Activated B cell treated with CpG ODN at 0.5 μM for 24 hours (primary cell): Measurements from ENCODE around the gene RBMXL3. TPM values are rescaled to one million over a fixed set of nuclear protein-coding genes. Genes with fewer than 3 reads are reported as not detected.
"Not testable (repeated sequence)": the region's sequence is repeated elsewhere in the genome, so short reads cannot be mapped to it uniquely, and the experiment has no call there.

Experiments
- ATAC-seq: fragments of 200-7000 bp; cut with Tn5 transposase; one replicate; pipeline ENCODE4 v1.10.0; 2021; ENCODE audit warnings: low read depth, mild to moderate bottlenecking, moderate library complexity
- CTCF ChIA-PET: fragments of 350-600 bp; sonication (Branson Sonifier 250); formaldehyde crosslinking; loops from one replicate; lab custom pipeline; 2021; ENCODE audit warnings: antibody characterized with exemption; lab: Charles Lee
- POLR2A ChIA-PET: fragments of 350-600 bp; sonication (Branson Sonifier 250); formaldehyde crosslinking; loops from one replicate; lab custom pipeline; 2021; ENCODE audit warnings: antibody characterized with exemption; lab: Charles Lee
- DNase-seq: peaks from one replicate; pipeline ENCODE4 v3.0.0; 2022
- H3K27ac Mint-ChIP-seq: one replicate; pipeline ENCODE4 v1.8.0; 2020; ENCODE audit warnings: mixed read lengths
- H3K27me3 Mint-ChIP-seq: one replicate; pipeline ENCODE4 v1.8.0; 2021; ENCODE audit warnings: mixed read lengths
- H3K36me3 Mint-ChIP-seq: one replicate; pipeline ENCODE4 v1.8.0; 2021; ENCODE audit warnings: low read depth, mixed read lengths
- H3K4me1 Mint-ChIP-seq: one replicate; pipeline ENCODE4 v1.8.0; 2021; ENCODE audit warnings: mixed read lengths
- H3K4me3 Mint-ChIP-seq: one replicate; pipeline ENCODE4 v1.8.0; 2020; ENCODE audit warnings: mild to moderate bottlenecking, mixed read lengths
- H3K9me3 Mint-ChIP-seq: one replicate; pipeline ENCODE4 v1.8.0; 2020; ENCODE audit warnings: mixed read lengths
- CTCF ChIP-seq: fragments of 200-600 bp; IDR thresholded peaks from one replicate; pipeline ENCODE4 v1.8.0; 2022; ENCODE audit warnings: antibody characterized with exemption, mild to moderate bottlenecking
- intact Hi-C: fragments of 100-400 bp; cut with micrococcal nuclease; formaldehyde crosslinking; loops from one replicate; pipeline ENCODE4 v1.15.1; 2024
- total RNA-seq: library from RNA; stranded (reverse); gene quantifications from 2 replicates; pipeline ENCODE4 v1.2.3, GENCODE V29; 2022

RBMXL3 gene
- total RNA-seq, 1 donor from 2014 or later = not detected

DNA sequence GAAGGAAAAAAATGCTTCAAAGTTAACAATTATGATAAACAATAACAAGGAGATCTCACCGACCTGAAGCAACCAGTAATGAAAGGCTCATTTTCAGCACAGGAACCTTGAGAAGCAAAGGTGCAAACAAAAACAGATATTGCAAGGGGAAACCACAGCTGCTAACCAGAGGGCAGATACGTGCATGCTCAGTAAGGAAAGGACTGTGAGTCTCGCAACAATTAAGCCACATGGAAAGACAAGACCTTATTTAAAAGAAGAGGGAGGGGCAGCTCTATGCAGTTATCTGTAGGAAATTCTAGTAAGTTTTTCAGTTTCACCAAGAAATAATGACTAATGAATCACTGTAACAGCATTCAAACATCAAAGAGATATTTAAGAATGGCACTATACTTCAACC is 25.4 kb downstream of the RBMXL3 start:
- no peaks in the 10 kb centered on the region for H3K4me1 Mint-ChIP-seq
- ChIA-PET POLR2A (no interaction called here), CTCF (no interaction called here)
- H3K9me3 Mint-ChIP-seq = no peaks in the 10 kb centered on the region
- no peak for TF ChIP-seq CTCF
- no peak for DNase-seq
- intact Hi-C loops = no loop called here
- no peaks in the 10 kb centered on the region for H3K36me3 Mint-ChIP-seq
- no peak overlapping the region for H3K4me3 Mint-ChIP-seq
- no peaks in the 10 kb centered on the region for H3K27me3 Mint-ChIP-seq
- no peak for ATAC-seq
- H3K27ac Mint-ChIP-seq = no peak overlapping the region

DNA sequence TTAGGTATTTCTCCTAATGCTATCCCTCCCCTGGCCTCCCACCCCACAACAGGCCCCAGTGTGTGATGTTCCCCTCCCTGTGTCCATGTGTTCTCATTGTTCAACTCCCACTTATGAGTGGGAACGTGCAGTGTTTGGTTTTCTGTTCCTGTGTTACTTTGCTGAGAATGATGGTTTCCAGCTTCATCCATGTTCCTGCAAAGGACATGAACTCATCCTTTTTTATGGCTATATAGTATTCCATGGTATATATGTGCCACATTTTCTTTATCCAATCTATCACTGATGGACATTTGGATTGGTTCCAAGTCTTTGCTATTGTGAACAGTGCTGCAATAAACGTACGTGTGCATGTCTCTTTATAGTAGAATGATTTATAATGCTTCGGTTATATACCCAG is 28.1 kb downstream of the RBMXL3 start:
- ATAC-seq, H3K36me3 Mint-ChIP-seq, CTCF ChIA-PET, H3K9me3 Mint-ChIP-seq, intact Hi-C loops, H3K4me1 Mint-ChIP-seq, DNase-seq, H3K27ac Mint-ChIP-seq, H3K4me3 Mint-ChIP-seq, POLR2A ChIA-PET, H3K27me3 Mint-ChIP-seq: not testable (repeated sequence)

- H3K9me3 Mint-ChIP-seq = no peaks in the 10 kb centered on the region
- H3K27me3 Mint-ChIP-seq = peaks cover 3% of the 10 kb centered on the region
- ChIA-PET CTCF (no interaction called here), POLR2A (no interaction called here)
- no peaks in the 10 kb centered on the region for H3K36me3 Mint-ChIP-seq
- ATAC-seq (no peak), DNase-seq (no peak)
- H3K4me1 Mint-ChIP-seq = no peaks in the 10 kb centered on the region
- intact Hi-C loops = no loop called here
- no peak for TF ChIP-seq CTCF
- no peak overlapping the region for H3K27ac Mint-ChIP-seq
- no peak overlapping the region for H3K4me3 Mint-ChIP-seq
Measured at GRCh38 chrX:115226929-115227328, 37.7 kb downstream of the RBMXL3 start.

- Mint-ChIP-seq H3K36me3 (no peaks in the 10 kb centered on the region), H3K4me3 (no peak overlapping the region), H3K27me3 (peaks cover 7% of the 10 kb centered on the region), H3K4me1 (peaks cover 6% of the 10 kb centered on the region), H3K9me3 (no peaks in the 10 kb centered on the region), H3K27ac (no peak overlapping the region)
- ATAC-seq = no peak
- DNase-seq = no peak
- ChIA-PET POLR2A (no interaction called here), CTCF (no interaction called here)
- no peak for TF ChIP-seq CTCF
- intact Hi-C loops = no loop called here
Measured at GRCh38 chrX:115229337-115230003, 40.3 kb downstream of the RBMXL3 start.

- no peaks in the 10 kb centered on the region for H3K9me3 Mint-ChIP-seq
- no peak for TF ChIP-seq CTCF
- DNase-seq = no peak
- peaks cover 7% of the 10 kb centered on the region for H3K27me3 Mint-ChIP-seq
- intact Hi-C loops = no loop called here
- H3K36me3 Mint-ChIP-seq = no peaks in the 10 kb centered on the region
- H3K4me1 Mint-ChIP-seq = peaks cover 6% of the 10 kb centered on the region
- ChIA-PET CTCF (no interaction called here), POLR2A (no interaction called here)
- H3K4me3 Mint-ChIP-seq = no peak overlapping the region
- H3K27ac Mint-ChIP-seq = no peak overlapping the region
- no peak for ATAC-seq
Measured at GRCh38 chrX:115232933-115233496, 43.8 kb downstream of the RBMXL3 start.
